ENCODE results near the gene CAMTA1.

Gene CAMTA1

GRCh38 chr1:6956488-6957159, 171.4 kb downstream of the CAMTA1 start:
- DNase-seq (ENCODE audit: extremely low spot score) = no peak
- TF ChIP-seq FOXK2 (IDR thresholded peaks at IDR 0.05) = no peak
- no peak for TF ChIP-seq ARNT (IDR thresholded peaks at IDR 0.05)
- TF ChIP-seq TARDBP (IDR thresholded peaks at IDR 0.05) = no peak
- TF ChIP-seq ELF4 (IDR thresholded peaks at IDR 0.05) = no peak
- no peak for TF ChIP-seq LEF1 (IDR thresholded peaks at IDR 0.05; ENCODE audit: borderline replicate concordance)
- TF ChIP-seq FOXA1 (IDR thresholded peaks at IDR 0.05) = no peak
- TF ChIP-seq CTBP1 (IDR thresholded peaks at IDR 0.05; ENCODE audit: borderline replicate concordance) = no peak
- TF ChIP-seq, protein P1, sequence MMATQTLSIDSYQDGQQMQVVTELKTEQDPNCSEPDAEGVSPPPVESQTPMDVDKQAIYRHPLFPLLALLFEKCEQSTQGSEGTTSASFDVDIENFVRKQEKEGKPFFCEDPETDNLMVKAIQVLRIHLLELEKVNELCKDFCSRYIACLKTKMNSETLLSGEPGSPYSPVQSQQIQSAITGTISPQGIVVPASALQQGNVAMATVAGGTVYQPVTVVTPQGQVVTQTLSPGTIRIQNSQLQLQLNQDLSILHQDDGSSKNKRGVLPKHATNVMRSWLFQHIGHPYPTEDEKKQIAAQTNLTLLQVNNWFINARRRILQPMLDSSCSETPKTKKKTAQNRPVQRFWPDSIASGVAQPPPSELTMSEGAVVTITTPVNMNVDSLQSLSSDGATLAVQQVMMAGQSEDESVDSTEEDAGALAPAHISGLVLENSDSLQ (IDR thresholded peaks at IDR 0.05) = no peak; the same call in 1 of the 2 replicates
- TF ChIP-seq HDGF (IDR thresholded peaks at IDR 0.05; ENCODE audit: borderline replicate concordance) = no peak
- no peak for TF ChIP-seq L3MBTL2 (conservative IDR thresholded peaks at IDR 0.05)
- TF ChIP-seq NFRKB (IDR thresholded peaks at IDR 0.05) = no peak
- TF ChIP-seq ZNF384 (IDR thresholded peaks at IDR 0.05) = no peak
- TF ChIP-seq SP1 (IDR thresholded peaks at IDR 0.05) = no peak
- TF ChIP-seq FOXM1 (IDR thresholded peaks at IDR 0.05; ENCODE audit: borderline replicate concordance) = no peak
- no peak for TF ChIP-seq SUZ12 (IDR thresholded peaks at IDR 0.05)
- no peak for TF ChIP-seq BHLHE40 (IDR thresholded peaks at IDR 0.05; ENCODE audit: borderline replicate concordance)
- POLR2A ChIA-PET = no interaction called here
- CTCF ChIA-PET = interaction anchor here (0.7 kb wide), 1 partner anchor 599 kb away, joined by 3 read pairs; no protein-coding TSS in a partner anchor

DNA sequence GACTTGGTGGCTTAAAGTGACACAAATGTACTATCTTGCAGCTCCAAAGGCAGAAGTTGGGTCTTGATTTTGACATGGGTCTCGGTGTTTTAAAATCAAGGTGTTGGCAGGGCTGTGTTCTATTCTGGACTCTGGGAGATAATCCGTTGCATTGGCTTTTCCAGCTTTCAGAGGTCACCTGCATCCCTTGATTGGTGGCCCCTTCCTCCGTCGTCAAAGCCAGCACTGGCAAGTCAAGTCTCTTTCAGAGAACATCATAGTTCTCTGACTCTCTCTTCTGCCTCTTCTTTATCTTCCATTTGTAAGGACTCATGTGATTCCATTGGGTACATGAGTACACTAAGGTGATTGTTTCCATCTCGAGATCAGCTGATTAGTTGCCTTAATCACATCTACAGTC, 172.1 kb downstream of the CAMTA1 start:
- TF ChIP-seq NFRKB (IDR thresholded peaks at IDR 0.05) (no peak), ARNT (IDR thresholded peaks at IDR 0.05) (no peak), FOXM1 (IDR thresholded peaks at IDR 0.05; ENCODE audit: borderline replicate concordance) (no peak), FOXK2 (IDR thresholded peaks at IDR 0.05) (no peak), BHLHE40 (IDR thresholded peaks at IDR 0.05; ENCODE audit: borderline replicate concordance) (no peak), ELF4 (IDR thresholded peaks at IDR 0.05) (no peak), SP1 (IDR thresholded peaks at IDR 0.05) (no peak), FOXA1 (IDR thresholded peaks at IDR 0.05) (no peak), CTBP1 (IDR thresholded peaks at IDR 0.05; ENCODE audit: borderline replicate concordance) (no peak), ZNF384 (IDR thresholded peaks at IDR 0.05) (no peak)
- ChIA-PET POLR2A (no interaction called here), CTCF (interaction anchor here (1.0 kb wide), 1 partner anchor 15 kb away, joined by 4 read pairs; no protein-coding TSS in a partner anchor)
- DNase-seq (ENCODE audit: extremely low spot score) = no peak

GRCh38 chr1:6958407-6959030, 173.3 kb downstream of the CAMTA1 start:
- ChIA-PET CTCF (interaction anchor here (1.0 kb wide), 1 partner anchor 17 kb away, joined by 4 read pairs; no protein-coding TSS in a partner anchor), POLR2A (no interaction called here)
- DNase-seq (ENCODE audit: extremely low spot score) = no peak
- TF ChIP-seq ELF4 (IDR thresholded peaks at IDR 0.05) = no peak
- TF ChIP-seq L3MBTL2 (conservative IDR thresholded peaks at IDR 0.05) = no peak
- TF ChIP-seq ZNF384 (IDR thresholded peaks at IDR 0.05) = no peak
- no peak for TF ChIP-seq TARDBP (IDR thresholded peaks at IDR 0.05)
- no peak for TF ChIP-seq CTBP1 (IDR thresholded peaks at IDR 0.05; ENCODE audit: borderline replicate concordance)
- TF ChIP-seq HDGF (IDR thresholded peaks at IDR 0.05; ENCODE audit: borderline replicate concordance) = no peak
- TF ChIP-seq ARNT (IDR thresholded peaks at IDR 0.05) = no peak
- TF ChIP-seq BHLHE40 (IDR thresholded peaks at IDR 0.05; ENCODE audit: borderline replicate concordance) = no peak
- no peak for TF ChIP-seq SP1 (IDR thresholded peaks at IDR 0.05)
- no peak for TF ChIP-seq SUZ12 (IDR thresholded peaks at IDR 0.05)
- TF ChIP-seq FOXA1 (IDR thresholded peaks at IDR 0.05) = no peak

- ChIA-PET CTCF (no interaction called here), POLR2A (no interaction called here)
- DNase-seq (ENCODE audit: extremely low spot score) = no peak
- no peak for TF ChIP-seq BHLHE40 (IDR thresholded peaks at IDR 0.05; ENCODE audit: borderline replicate concordance)
These were observed 174.2 kb downstream of the CAMTA1 start for GRCh38 chr1:6959491-6959890.

GRCh38 chr1:6960291-6960811, 175.1 kb downstream of the CAMTA1 start:
- TF ChIP-seq FOXM1 (IDR thresholded peaks at IDR 0.05; ENCODE audit: borderline replicate concordance) = no peak
- TF ChIP-seq, protein P1 (IDR thresholded peaks at IDR 0.05) = peak; percentile 78
- CTCF ChIA-PET = interaction anchor here (0.6 to 1.2 kb wide), 4 partner anchors 54 to 320 kb away, joined by 3 read pairs; partner anchors contain the start of gene DNAJC11
- POLR2A ChIA-PET = interaction anchor here (1.0 to 1.9 kb wide), 2 partner anchors 176 to 259 kb away, joined by 5 to 11 read pairs; partner anchors contain the start of genes CAMTA1 and DNAJC11
- peak; percentile 26 for DNase-seq (ENCODE audit: extremely low spot score)

GRCh38 chr1:6960860-6961259, 175.6 kb downstream of the CAMTA1 start:
- ChIA-PET POLR2A (interaction anchor here (1.0 to 1.9 kb wide), 2 partner anchors 176 to 259 kb away, joined by 5 to 11 read pairs; partner anchors contain the start of genes CAMTA1 and DNAJC11), CTCF (interaction anchor here (0.6 to 1.2 kb wide), 3 partner anchors 55 to 320 kb away, joined by 3 read pairs; partner anchors contain the start of gene DNAJC11)
- TF ChIP-seq LEF1 (IDR thresholded peaks at IDR 0.05; ENCODE audit: borderline replicate concordance) (no peak), HDGF (IDR thresholded peaks at IDR 0.05; ENCODE audit: borderline replicate concordance) (no peak), NFRKB (IDR thresholded peaks at IDR 0.05) (no peak), CTBP1 (IDR thresholded peaks at IDR 0.05; ENCODE audit: borderline replicate concordance) (no peak), ELF4 (IDR thresholded peaks at IDR 0.05) (no peak), ZNF384 (IDR thresholded peaks at IDR 0.05) (no peak), L3MBTL2 (conservative IDR thresholded peaks at IDR 0.05) (no peak), FOXM1 (IDR thresholded peaks at IDR 0.05; ENCODE audit: borderline replicate concordance) (no peak), FOXA1 (IDR thresholded peaks at IDR 0.05) (no peak), ARNT (IDR thresholded peaks at IDR 0.05) (no peak), SP1 (IDR thresholded peaks at IDR 0.05) (no peak), TARDBP (IDR thresholded peaks at IDR 0.05) (no peak), BHLHE40 (IDR thresholded peaks at IDR 0.05; ENCODE audit: borderline replicate concordance) (no peak), SUZ12 (IDR thresholded peaks at IDR 0.05) (no peak), FOXK2 (IDR thresholded peaks at IDR 0.05) (no peak)
- TF ChIP-seq, protein P1 (IDR thresholded peaks at IDR 0.05) = no peak
- no peak for DNase-seq (ENCODE audit: extremely low spot score)
